Tibial artery (tissue), 4 donors: Measurements from ENCODE around the gene SQSTM1.
"Not testable (repeated sequence)": the region's sequence is repeated elsewhere in the genome, so short reads cannot be mapped to it uniquely, and the experiment has no call there.

ENCODE experiments used
- DNase-seq, 2 donors: peaks; one replicate each; pipeline ENCODE4 v3.0.0-alpha.2; 2019
- H3K27ac ChIP-seq, 2 donors: fragments of 200-600 bp; sonication (generic) in 1 of 2; 1 replicate in 1 of 2; 2 replicates in 1 of 2; pipeline ENCODE4 v1.5.1; 2018 to 2019; ENCODE audit warnings: mild to moderate bottlenecking in 1 of 2
- H3K27me3 ChIP-seq, 2 donors: fragments of 200-600 bp; sonication (generic) in 1 of 2; one replicate each; pipeline versions ENCODE4 v1.5.1 to v1.6.0; 2016 to 2019
- H3K36me3 ChIP-seq, 3 donors: fragments of 200-600 bp; sonication (generic) in 2 of 3; one replicate each; pipeline ENCODE4 v1.5.1; 2016 to 2019; ENCODE audit warnings: mild to moderate bottlenecking in 2 of 3
- H3K4me1 ChIP-seq, 4 donors: fragments of 200-600 bp; sonication (generic) in 2 of 4; 1 replicate in 3 of 4; 2 replicates in 1 of 4; pipeline ENCODE4 v1.5.1; 2016 to 2019
- H3K4me3 ChIP-seq, 2 donors: fragments of 200-600 bp; sonication (generic) in 1 of 2; 1 replicate in 1 of 2; 2 replicates in 1 of 2; pipeline ENCODE4 v1.5.1; 2018 to 2019; ENCODE audit warnings: mild to moderate bottlenecking in 2 of 2
- H3K9me3 ChIP-seq, 3 donors: fragments of 200-600 bp; sonication (generic) in 1 of 3; one replicate each; pipeline ENCODE4 v1.5.1; 2016 to 2019
- intact Hi-C: fragments of 100-400 bp; cut with DNase I; formaldehyde crosslinking; loops from one replicate; pipeline ENCODE4 v1.15.0; 2023; ENCODE audit warnings: low total_unique reads
- TF ChIP-seq, protein P1 (sequence below), 2 experiments: fragments of 200-600 bp in 1 of 2; fragments of 450-650 bp in 1 of 2; IDR thresholded peaks; one replicate each; pipeline ENCODE4 v1.5.1; 2017 to 2019; ENCODE audit warnings: antibody characterized with exemption in 2 of 2, mild to moderate bottlenecking in 1 of 2, moderate library complexity in 1 of 2

SQSTM1 gene

DNA sequence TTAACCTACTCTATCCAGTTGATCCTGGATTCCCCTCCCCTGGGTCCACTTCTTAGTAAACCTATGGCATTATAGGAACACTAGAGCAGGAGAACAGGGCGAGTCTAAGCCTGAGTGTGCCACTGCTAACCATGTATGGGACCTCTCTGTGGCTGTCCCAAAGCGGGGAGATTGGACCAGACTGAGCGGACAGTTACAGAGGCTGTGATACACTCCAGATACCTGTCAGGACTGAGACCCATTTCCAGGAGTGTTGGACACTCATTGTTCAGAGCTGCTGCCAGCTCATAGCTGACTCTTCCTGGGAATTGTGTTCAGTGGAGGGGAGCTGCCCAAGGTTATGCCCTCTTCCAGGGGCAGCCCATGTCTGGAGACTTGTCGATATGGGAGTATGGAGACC lies 38.9 kb upstream of the SQSTM1 start:
- TF ChIP-seq, protein P1, sequence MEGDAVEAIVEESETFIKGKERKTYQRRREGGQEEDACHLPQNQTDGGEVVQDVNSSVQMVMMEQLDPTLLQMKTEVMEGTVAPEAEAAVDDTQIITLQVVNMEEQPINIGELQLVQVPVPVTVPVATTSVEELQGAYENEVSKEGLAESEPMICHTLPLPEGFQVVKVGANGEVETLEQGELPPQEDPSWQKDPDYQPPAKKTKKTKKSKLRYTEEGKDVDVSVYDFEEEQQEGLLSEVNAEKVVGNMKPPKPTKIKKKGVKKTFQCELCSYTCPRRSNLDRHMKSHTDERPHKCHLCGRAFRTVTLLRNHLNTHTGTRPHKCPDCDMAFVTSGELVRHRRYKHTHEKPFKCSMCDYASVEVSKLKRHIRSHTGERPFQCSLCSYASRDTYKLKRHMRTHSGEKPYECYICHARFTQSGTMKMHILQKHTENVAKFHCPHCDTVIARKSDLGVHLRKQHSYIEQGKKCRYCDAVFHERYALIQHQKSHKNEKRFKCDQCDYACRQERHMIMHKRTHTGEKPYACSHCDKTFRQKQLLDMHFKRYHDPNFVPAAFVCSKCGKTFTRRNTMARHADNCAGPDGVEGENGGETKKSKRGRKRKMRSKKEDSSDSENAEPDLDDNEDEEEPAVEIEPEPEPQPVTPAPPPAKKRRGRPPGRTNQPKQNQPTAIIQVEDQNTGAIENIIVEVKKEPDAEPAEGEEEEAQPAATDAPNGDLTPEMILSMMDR (IDR thresholded peaks at IDR 0.05) = no peak
- intact Hi-C loops = no loop called here
- no peaks in the 10 kb centered on the region for H3K27me3 ChIP-seq
- no peak for DNase-seq
- H3K4me3 ChIP-seq = no peak overlapping the region
- peaks cover 7 to 41% (median 34%) of the 10 kb centered on the region in 3 donors for H3K36me3 ChIP-seq
- H3K9me3 ChIP-seq = no peaks in the 10 kb centered on the region
- no peak overlapping the region for H3K27ac ChIP-seq
- no peaks in the 10 kb centered on the region for H3K4me1 ChIP-seq

- no peaks in the 10 kb centered on the region for H3K4me1 ChIP-seq
- intact Hi-C loops = no loop called here
- TF ChIP-seq, protein P1 (IDR thresholded peaks at IDR 0.05) = no peak
These were observed 37.6 kb upstream of the SQSTM1 start for GRCh38 chr5:179783128-179783527.

DNA sequence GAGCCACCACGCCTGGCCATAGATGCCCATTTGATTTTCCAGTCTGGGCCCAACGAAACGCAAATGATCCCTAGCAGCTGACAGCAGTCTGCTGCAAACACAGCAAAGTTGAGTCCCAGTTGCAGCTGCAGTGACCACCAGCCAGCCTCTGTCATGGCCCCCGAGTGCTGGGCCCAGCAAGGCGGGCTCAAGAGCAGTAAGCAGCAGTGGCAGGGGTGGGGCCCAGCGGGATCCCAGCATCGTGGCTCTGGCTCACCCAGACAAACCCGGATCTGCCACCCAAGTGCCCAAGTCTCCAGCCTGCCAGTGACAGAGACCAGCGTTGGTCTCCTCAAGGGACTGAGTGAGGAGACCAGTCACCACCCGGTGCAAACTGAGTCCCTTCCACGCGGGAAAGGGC lies 33.8 kb upstream of the SQSTM1 start:
- DNase-seq = no peak
- TF ChIP-seq, protein P1 (IDR thresholded peaks at IDR 0.05) = no peak
- H3K27ac ChIP-seq = no peak overlapping the region
- intact Hi-C loops = no loop called here
- peaks cover 0 to 3% (median 2%) of the 10 kb centered on the region in 3 donors for H3K36me3 ChIP-seq
- H3K9me3 ChIP-seq = no peaks in the 10 kb centered on the region
- no peak overlapping the region for H3K4me3 ChIP-seq
- H3K27me3 ChIP-seq = no peaks in the 10 kb centered on the region
- no peaks in the 10 kb centered on the region for H3K4me1 ChIP-seq

More at GRCh38 chr5:179783128-179783527, 37.6 kb upstream of the SQSTM1 start:
- H3K36me3 ChIP-seq = peaks cover 7 to 28% (median 25%) of the 10 kb centered on the region in 3 donors
- H3K27ac ChIP-seq = no peak overlapping the region
- no peak for DNase-seq
- H3K4me3 ChIP-seq = no peak overlapping the region
- no peaks in the 10 kb centered on the region for H3K9me3 ChIP-seq
- no peaks in the 10 kb centered on the region for H3K27me3 ChIP-seq

DNA sequence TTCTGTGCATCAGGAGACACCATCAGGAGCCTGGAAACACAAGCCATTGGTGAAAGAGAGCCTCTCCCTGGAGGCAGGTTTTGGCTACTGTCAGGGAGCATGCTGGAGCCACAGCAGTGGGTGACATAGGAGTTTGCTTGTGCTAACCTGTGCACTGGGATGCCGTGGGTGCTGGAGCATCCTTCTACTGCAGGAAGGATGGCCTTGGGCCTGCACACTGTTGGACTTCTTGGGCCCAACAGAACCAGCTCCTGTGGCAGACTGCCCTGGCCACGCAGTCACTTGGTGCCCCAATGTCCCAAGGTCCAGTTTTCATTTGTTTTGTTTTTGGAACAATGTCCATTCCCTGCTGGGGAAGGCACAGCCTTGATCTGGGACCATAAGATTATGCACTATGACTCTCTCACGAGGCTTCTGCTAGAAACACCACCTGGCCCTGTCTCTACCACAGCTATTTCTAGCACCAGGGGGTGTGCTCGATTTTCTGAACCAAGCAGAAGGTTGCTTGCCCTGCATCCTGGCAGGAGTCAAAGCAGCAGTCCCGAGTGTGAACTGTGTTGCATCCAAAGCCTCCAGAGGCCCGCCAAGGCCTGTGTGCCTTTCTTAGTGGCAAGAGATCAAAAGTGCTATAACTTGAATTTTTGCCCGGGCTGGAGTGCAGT lies 32.4 kb upstream of the SQSTM1 start:
- Histone ChIP-seq H3K36me3 (peaks cover 0 to 9% (median 0%) of the 10 kb centered on the region in 3 donors), H3K27ac (no peak overlapping the region), H3K27me3 (no peaks in the 10 kb centered on the region), H3K9me3 (no peaks in the 10 kb centered on the region), H3K4me3 (no peak overlapping the region), H3K4me1 (peaks cover 0 to 13% (median 4%) of the 10 kb centered on the region in 4 donors)
- intact Hi-C loops = no loop called here
- TF ChIP-seq, protein P1 (IDR thresholded peaks at IDR 0.05) = no peak
- no peak for DNase-seq

GRCh38 chr5:179789278-179789677 lies 31.4 kb upstream of the SQSTM1 start:
- DNase-seq, H3K9me3 ChIP-seq, H3K4me3 ChIP-seq, H3K27ac ChIP-seq, H3K27me3 ChIP-seq, intact Hi-C loops, H3K36me3 ChIP-seq: not testable (repeated sequence)
- peaks cover 0 to 22% (median 14%) of the 10 kb centered on the region in 4 donors for H3K4me1 ChIP-seq

- H3K27me3 ChIP-seq = no peaks in the 10 kb centered on the region
- TF ChIP-seq, protein P1 (IDR thresholded peaks at IDR 0.05) = no peak
- peaks cover 0 to 10% (median under 1%) of the 10 kb centered on the region in 3 donors for H3K36me3 ChIP-seq
- H3K4me3 ChIP-seq = no peak overlapping the region
- no peaks in the 10 kb centered on the region for H3K9me3 ChIP-seq
- peaks cover 0 to 47% (median 36%) of the 10 kb centered on the region in 4 donors for H3K4me1 ChIP-seq
- H3K27ac ChIP-seq = peak overlapping the region in 1 of 2 donors; percentile 51
- DNase-seq = peak in 1 of 2 donors; percentile 72
- intact Hi-C loops = no loop called here
These were observed 28.7 kb upstream of the SQSTM1 start for GRCh38 chr5:179791881-179792611.
